ENCODE data around the gene PPP1R12B.

DNA sequence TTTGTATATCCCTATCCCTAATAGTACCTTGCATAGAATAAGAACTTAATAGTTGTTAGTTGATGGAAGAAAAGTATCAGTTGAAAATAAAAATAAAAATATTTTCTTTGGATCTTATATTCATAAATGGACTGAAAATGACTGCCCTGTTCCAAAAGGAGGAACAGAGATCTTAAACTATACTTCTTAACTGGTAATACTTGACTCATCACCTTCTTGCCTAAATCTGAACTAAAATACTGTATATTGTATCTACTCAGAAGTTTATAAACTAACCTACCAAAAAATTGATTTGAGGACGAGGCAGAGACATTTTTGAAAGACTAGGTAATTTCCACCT lies 182.9 kb downstream of the PPP1R12B start:
- TF ChIP-seq, protein P1, sequence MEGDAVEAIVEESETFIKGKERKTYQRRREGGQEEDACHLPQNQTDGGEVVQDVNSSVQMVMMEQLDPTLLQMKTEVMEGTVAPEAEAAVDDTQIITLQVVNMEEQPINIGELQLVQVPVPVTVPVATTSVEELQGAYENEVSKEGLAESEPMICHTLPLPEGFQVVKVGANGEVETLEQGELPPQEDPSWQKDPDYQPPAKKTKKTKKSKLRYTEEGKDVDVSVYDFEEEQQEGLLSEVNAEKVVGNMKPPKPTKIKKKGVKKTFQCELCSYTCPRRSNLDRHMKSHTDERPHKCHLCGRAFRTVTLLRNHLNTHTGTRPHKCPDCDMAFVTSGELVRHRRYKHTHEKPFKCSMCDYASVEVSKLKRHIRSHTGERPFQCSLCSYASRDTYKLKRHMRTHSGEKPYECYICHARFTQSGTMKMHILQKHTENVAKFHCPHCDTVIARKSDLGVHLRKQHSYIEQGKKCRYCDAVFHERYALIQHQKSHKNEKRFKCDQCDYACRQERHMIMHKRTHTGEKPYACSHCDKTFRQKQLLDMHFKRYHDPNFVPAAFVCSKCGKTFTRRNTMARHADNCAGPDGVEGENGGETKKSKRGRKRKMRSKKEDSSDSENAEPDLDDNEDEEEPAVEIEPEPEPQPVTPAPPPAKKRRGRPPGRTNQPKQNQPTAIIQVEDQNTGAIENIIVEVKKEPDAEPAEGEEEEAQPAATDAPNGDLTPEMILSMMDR (optimal IDR thresholded peaks at IDR 0.05 in 1 of 3, IDR thresholded peaks at IDR 0.05 in 1 of 3, conservative IDR thresholded peaks at IDR 0.05 in 1 of 3; ENCODE audit: extremely low read depth in 1 of 3, insufficient read depth in 2 of 3, low read length in 3 of 3): no peak
- no peak for TF ChIP-seq EZH2 (IDR thresholded peaks at IDR 0.05; ENCODE audit: low read length)

Data from keratinocyte (primary cell).